Activated CD4-positive, alpha-beta T cell treated with anti-CD3 and anti-CD28 coated beads, Interleukin-10, Interleukin-2, amounts not matched to agents 100 ng/mL and 50 ng/mL, durations not matched to agents 16 hours and 8 hours (primary cell): ENCODE results near the gene TPCN2.
"Not testable (repeated sequence)": the region's sequence is repeated elsewhere in the genome, so short reads cannot be mapped to it uniquely, and the experiment has no call there.

ENCODE experiments used
- DNase-seq: peaks from one replicate; pipeline ENCODE4 v3.0.0-alpha.2; 2020

Gene TPCN2

DNA sequence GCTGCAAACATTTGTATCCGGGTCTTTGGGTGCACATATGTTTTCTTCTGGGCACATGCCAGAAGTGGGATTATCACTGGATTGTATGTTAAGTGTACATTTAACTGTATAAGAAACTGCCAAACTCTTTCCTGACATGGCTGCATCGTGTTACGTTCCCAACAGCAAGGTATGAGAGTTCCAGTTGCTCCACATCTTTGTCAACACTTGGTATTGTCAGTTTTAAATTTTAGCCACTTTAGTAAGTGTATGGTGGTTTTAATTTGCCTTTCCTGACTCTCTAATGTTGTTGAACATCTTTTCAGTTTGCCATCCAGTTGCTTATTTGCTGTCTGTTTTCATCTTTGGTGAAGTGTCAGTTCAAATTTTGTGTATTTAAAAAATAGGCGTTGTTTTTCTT, 84.5 kb downstream of the TPCN2 start:
- no peak for DNase-seq

DNA sequence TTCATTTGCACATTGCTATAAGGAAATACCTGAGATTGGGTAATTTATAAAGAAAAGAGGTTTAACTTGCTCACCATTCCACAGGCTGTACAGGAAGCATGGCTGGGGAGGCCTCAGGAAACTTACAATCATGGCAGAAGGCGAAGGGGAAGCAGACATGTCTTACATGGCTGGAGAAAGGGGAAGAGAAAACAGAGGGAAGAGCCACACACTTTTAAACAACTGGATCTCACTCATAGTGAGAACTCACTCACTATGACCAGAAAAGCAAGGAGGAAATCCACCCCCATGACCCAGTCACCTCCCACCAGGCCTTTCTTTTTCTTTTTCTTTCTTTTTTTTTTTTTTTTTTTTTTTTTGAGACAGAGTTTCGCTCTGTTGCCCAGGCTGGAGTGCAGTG, 85.5 kb downstream of the TPCN2 start:
- not testable (repeated sequence) for DNase-seq

DNA sequence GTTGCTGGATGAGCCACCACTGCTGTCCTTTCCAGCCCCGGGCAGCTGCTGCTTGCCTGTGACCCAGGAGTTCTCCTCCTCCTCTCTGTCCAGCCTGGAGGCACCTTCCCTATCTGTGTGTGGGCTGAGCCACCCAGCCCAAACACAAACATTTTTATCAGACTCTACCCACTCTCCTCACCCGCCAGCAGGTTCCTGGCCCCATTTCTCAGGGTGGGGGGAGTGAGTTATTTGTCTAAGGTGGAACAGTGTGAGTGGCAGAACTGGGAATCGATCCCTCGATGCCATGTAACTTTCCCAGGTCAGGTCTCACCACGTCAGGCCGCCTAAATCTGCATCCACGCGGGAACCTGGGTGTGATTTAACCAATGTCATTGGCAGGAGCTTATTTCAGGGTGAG, 86.2 kb downstream of the TPCN2 start:
- DNase-seq, result no peak

DNA sequence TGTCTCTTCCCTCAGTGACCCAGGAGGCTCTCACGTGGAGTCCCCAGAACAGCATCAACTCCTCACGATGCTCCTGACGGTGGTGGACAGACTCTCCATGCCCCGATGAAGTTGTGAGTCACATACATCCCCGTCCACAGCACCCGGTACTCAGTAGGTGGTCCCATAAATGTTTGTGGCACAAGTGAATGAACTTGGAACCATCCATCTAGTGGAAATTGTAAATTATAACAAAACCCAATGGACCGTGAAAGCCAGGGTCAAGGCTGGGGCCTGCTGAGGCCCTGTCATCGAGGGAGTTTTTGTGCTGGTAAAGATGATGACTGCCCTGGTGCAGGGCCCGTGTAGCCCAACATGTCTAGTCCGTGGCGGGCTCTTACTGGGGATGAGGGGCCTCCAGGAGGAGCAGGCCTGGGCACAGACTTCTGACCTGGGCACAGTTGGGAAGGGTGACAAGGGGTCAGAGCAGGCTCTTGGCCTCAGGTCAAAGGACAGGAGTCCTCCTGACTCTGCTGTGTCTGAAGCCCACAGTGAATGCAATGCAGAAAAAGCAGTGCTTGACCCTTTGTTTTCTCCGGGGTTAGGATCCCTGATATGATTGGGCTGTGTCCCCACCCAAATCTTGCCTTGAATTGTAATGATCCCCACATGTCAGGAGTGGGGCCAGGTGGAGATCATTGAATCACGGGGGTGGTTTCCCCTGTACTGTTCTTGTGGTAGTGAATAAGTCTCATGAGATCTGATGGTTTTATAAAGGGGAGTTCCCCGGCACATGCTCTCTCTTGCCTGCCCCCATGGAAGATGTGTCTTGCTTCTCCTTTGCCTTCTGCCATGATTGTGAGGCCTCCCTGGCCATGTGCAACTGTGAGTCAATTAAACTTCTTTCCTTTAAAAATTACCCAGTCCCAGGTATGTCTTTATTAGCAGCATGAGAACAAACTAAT, 87.0 kb downstream of the TPCN2 start:
- DNase-seq, result no peak

DNA sequence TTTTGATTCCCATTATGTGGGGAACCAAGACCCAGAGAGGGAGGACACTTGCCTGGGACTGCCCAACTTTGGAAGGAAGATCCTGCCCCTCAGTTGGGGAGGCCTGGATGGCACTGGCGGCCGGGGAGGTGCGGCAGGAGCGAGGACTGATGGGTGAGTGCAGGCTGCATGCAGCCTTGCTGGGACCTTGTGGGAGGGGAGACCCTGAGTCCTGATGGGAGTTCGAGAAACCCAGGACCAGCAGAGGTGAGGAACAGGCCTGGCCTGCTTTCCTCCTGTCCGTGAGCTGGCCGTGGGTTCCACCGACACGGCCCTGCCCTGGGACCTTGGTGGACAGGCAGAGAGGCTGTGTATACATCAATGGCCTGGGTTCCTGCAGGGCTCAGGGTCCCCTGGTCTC, 87.7 kb downstream of the TPCN2 start:
- no peak for DNase-seq

DNA sequence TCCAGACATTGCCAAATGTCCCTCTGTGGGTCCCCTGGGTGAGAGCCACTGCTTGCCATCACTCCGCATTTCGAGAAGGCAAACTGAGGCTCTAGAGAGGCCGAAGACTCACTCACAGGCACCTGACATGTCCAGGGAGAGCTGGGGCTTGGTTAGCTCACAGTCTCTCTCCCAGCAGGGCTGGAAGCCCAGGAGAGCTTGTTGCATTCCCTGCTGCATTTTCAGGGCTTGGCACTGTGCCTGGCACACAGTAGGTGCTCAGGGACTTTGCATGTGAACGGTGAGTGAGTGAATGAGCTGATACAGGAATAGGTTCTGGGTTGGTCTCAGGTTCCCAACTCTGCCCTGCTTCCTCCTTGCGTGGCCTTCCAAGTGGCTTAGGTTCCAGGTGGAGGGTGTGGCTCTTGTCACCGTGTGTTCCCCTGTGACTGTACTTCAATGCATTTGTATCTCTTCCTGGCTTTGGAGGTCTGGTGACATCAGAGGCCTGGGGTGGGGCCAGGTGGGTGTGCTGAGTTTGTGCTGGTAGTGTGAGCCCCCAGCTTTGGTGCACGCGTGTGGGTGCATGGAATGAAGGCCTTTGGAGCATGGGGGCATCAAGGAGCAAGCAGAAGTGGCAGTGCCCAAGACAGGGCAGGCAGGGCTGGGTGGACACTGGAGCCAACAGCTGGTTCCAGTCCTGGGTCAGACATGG, 88.6 kb downstream of the TPCN2 start:
- DNase-seq, result no peak

DNA sequence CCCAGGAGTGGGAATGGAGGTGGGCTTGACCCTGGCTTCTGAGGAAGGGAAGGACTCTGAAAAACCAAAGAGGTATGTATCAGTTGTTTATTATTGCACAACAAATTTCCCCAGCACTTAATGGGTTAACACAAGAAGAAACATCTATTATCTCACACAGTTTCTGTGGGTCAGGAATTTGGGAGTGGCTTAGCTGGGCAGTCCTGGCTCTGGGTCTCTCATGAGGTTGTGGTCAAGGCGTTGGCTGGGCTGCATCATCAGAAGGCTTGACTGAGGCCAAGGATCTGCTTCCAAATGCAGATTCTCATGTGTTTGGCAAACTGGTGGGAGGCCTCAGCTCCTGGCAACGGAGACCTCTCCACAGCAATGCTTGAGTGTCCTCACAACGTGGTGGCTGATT, 89.5 kb downstream of the TPCN2 start:
- no peak for DNase-seq

DNA sequence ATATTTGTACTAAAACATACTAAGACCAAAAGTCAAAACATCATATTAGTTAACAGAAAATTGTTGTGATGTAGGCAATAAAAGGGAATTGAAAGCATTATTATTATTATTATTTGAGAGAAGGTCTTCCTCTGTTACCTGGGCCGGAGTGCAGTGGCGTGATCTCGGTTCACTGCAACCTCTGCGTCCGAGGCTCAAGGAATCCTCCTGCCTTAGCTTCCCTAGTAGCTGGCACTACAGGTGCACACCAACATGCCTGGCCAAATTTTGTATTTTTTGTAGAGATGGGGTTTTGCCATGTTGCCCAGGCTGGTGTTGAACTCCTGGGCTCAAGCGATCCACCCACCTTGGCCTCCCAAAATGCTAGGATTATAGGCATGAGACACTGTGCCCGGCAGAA, 91.4 kb downstream of the TPCN2 start:
- not testable (repeated sequence) for DNase-seq

DNA sequence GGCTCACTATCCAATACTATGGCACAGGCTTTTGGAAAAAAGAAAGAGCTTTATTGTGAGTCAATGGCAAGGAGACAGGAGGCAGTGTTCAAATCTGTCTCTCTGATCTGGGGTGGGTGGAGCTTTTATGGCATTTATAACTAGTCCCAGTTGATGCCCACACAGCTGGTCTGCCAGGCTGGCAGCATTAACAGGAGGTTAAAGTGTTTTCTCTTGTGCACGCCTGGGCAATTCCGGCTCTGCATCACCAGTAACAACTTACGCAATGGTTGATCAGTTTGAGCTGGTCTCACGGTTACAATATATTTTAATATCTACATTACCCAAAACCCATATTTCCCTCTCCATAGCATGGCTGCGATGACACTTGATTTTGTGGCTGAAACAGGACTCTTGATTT, 91.9 kb downstream of the TPCN2 start:
- no peak for DNase-seq

DNA sequence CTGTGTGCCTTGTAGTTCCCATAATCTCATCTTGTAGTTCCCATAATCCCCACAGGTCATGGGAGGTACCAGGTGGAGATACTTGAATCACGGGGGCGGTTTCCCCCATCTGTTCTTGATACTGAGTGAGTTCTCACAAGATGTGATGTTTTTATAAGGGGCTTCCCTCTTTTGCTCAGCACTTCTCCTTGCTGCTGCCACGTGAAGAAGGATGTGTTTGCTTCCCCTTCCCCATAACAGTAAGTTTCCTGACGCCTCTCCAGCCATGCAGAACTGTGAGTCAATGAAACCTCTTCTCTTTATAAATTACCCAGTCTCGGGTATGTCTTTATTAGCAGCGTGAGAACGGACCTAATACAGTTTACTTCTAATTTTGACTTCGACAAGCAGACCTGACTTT, 93.0 kb downstream of the TPCN2 start:
- no peak for DNase-seq

DNA sequence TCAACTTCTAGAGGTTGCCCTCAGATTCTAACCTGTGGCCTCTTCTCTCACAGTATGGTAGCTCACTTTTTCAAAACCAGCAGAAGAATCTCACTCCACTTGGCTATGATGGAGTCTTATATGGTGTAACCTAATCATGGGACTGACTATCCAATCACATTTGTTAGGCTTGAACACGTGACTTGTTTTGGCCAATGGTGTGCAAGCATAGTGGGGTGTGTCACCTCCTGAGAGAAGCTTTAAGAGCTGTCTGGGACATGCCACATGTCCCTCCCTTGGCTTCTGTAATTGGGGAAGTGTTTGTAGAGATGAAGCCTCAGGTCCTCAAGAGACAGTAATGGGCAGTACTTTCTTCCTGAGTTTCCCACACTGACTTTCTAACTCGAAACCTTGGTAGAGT, 94.2 kb downstream of the TPCN2 start:
- no peak for DNase-seq

DNA sequence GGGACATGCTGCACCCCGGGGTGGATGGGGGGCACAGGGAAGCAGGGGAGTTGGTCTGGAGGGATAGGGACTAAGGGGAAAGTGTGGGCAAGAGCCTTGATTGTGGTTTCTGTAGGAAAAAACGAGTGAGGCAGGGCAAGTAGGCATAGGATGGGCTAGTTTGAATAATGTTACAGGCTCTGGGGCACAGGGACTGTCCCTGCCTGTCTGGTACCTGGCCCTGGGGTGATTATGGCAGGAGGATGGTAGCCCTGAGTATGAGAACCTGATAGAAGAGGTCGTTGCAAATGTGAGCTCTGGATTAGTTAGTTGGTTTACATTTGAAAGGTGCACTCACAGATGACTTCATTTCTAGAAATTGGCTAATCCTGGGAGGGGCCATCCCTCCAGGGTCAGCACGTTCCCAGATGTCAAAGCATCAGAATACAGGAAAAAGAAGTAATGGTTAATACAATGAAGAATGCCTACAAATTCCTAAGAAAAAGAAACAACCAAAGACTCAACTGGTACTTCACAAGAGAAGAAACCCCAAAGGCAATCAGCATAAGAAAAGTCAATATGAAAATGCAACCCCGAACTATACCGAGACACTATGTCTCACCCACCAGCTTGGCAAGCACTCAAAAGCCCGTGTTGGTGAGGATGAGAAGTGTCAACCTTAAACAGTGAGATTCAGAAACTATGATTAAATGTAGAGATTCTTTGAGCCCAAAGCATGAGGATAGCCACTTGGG, 95.8 kb downstream of the TPCN2 start:
- DNase-seq, result no peak

DNA sequence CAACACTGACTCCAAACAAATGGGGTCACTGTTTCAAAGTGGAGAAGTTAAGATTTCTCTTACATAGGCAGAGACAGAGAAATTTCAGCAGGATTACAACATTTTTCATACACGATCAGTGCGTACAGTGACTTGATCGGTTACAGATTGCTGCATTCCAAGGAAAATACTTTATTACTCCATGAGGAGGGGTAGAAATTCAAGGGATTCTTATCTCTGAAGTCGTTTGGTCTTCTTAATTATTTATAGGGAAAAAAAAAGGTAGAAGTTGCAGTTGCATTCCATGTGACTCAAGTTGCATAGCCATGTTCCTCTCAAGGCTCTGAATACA, 96.3 kb downstream of the TPCN2 start:
- no peak for DNase-seq

DNA sequence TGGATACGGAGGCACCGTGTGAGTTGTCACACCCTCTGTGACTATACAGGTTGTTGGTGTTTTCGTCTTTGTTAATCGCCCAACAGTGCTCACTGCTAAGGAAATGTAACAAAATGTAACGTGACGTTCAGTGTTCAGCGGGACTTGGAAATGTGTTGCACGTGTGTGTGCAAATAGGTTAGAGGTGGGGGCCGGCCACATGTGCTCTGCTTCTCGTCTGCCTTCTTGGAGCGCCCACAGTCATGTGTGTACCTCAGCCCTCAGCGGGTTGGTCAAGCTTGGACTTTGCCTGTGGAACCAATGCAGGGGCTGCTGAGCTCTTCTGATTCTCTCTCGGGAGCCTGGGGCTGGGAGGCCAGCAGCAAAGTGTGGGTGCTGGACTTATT, 99.6 kb downstream of the TPCN2 start:
- DNase-seq, result no peak

DNA sequence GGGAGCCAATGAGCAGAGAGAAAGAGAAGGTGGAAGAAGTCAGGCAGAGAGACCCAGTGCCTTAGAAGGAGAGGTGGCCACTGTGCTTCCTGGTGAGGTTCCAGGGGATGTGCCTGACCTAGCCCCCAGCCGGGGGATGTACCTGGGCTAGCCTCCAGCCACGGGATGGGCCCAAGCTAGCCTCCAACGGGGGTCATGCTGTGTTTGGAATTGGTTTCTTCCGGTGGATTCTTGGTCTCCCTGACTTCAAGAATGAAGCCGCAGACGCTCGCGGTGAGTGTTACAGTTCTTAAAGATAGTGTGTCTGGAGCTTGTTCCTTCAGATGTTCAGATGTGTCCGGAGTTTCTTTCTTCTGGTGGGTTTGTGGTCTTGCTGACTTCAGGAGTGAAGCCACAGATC, 100.1 kb downstream of the TPCN2 start:
- DNase-seq, result no peak

DNA sequence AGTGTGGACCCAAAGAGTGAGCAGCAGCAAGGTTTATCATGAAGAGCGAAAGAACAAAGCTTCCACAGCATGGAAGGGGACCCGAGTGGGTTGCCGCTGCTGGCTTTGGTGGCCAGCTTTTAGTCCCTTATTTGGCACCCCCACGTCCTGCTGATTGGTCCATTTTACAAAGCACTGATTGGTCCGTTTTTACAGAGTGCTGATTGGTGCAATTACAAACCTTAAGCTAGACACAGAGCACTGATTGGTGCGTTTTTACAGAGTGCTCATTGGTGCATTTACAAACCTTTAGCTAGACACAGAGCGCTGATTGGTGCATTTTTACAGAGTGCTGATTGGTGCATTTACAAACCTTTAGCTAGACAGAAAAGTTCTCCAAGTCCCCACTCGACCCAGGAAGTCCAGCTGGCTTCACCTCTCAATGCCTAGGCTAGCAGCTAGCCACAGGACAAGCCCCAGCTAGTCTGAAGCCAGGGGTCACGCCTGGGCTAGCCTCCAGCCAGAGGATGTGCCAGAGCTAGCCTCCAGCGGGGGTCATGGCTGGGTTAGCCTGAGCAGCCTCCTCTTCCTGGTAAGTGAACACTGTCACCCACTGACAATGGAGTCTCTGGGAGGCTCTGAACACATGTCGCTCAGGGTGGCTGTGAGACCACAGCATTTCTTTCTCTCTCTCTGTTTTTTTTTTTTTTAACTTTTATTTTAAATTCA, 100.8 kb downstream of the TPCN2 start:
- not testable (repeated sequence) for DNase-seq

DNA sequence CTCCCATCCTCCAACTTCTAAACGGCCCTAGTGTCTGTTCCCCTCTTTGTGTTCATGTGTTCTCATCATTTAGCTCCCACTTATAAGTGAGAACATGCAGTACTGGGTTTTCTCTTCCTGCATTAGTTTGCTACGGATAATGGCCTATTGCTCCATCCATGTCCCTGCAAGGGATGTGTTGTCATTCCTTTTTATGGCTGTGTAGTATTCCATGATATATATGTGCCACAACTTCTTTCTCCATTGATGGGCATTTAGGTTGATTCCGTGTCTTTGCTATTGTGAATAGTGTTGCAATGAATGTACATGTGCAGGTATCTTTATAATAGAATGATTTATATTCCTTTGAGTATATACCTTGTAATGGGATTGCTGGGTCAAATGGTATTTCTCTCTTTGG, 101.4 kb downstream of the TPCN2 start:
- DNase-seq, result no peak

DNA sequence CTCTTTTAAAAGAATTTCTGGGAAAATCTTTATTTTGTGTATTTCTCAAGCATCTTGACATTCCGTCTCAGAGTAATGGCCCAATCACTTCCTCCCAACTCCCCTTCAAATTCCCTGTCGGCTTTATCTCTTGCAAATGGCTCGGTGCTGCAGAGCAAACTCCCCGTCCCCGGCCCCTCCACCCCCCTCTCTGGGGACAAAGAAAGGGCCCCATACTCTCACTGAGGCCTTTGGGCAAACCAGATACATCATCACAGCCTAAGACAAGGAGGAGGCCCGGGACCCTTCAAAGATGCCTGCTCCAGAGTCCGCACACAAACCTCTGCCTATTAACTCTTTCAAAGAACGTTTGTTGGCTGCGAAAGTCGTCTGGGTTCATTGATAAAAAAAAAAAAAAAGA, 103.1 kb downstream of the TPCN2 start:
- no peak for DNase-seq

DNA sequence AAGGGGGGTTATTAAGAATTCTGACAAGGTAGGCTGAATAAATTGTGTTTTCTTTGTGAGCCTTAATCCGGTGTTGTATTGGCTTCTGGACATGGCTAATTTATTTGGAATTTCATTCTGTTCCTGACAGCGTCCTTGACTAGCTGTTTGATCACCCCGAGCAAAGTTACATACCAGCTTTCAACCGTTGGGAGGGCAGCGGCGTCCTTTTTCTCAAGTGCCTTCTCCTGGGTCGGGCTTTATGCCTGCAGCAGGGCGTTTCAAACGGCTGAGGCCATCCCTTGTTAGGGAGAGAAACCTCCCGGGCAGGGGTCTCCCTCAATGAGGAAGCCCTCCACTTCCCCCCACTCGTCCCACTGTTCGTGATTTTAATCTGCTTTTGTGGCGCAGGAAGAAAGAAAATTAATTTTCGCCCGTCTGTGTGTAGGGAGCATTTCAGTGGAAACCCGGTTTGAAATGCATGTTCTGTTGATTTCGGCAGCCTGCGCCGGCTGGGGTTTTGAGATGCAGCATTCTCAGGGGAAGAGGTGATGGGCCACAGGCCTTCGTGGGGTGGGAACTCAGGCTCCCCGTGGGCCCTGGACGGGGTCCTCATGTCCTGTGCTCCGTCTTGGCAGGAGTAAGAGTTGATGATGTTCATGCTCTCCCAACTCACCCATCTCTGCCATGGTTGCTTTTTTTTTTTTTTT, 104.1 kb downstream of the TPCN2 start:
- no peak for DNase-seq

DNA sequence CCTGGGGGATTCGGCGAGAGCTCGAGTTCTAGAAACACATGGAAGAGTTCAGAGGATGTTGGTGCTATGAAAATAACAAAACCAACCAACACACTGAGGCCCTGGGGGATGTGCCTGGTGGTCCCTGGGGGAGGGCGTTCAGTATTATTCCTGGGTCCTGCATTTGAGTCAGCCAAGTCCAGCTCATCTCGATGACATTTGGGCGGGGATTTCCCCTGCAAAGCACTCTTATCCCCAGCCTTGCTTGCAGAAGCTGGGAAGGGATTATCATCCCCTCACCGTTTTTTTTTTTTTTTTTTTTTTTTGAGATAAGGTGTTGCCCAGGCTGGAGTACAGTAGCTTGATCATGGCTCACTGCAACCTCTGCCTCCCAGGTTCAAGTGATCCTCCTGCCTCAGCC, 104.9 kb downstream of the TPCN2 start:
- DNase-seq, result no peak

DNA sequence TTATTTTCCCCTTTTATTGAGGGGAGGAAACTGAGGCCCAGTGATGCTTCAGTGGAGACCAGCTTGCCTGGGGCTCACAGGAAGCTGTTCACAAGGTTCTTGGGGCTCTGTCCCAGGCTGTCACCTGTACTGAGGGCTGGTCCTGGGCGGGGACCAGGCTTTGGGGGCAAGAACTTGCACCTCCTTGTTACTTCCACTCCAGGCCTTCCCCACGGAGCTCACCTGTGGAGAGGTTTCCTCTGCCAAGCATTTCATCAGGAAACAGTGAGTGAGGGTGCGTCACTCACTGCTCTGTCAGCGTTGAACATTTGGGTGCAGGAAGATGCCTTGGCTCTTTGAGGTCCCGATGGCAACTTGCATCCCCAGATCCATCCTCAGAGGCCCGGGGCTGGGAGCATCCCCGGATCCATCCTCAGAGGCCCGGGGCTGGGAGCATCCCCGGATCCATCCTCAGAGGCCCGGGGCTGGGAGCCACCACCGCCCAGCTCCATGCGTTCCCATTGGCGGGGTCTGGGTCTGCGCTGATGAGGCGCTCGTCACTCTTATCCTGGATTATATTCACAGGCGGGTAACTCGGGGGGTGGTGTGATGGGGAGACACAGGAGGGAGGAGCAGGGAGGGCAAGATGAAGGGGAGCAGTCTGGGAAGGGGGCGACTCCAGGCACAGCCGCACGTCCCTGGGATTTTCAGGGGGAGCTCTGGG, 105.6 kb downstream of the TPCN2 start:
- DNase-seq, result no peak

DNA sequence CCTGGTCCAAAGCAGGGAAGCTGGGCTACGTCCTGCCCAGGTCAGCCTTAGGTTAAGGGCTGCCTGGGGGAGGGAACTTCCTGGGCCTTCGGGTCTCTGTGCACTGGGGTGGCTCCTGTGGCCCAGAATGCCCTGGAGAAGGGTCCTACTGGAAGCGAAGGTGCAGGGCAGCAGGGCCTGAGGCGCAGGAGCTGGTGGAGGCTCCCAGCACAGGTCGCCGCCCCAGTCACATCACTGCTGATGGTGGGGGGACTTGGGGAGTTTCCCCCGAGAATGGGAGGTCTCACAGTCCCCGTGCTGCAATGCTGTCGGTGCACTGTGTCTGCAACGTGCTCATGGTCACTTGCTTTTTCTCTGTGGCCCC, 106.2 kb downstream of the TPCN2 start:
- no peak for DNase-seq
